H1 (cell line): ENCODE results near the gene UHRF1.

Experiments
- ATF3 ChIP-seq: IDR thresholded peaks from 2 replicates; pipeline ENCODE4 v1.6.1; 2011; ENCODE audit warnings: low read depth, mild to moderate bottlenecking, low read length; ENCODE audit not compliant: insufficient read depth
- CREB1 ChIP-seq: IDR thresholded peaks from 2 replicates; pipeline ENCODE4 v1.6.1; 2012; ENCODE audit warnings: inconsistent platforms
- CTCF ChIP-seq, 3 experiments: IDR thresholded peaks; 1 replicate in 2 of 3; 2 replicates in 1 of 3; pipeline versions ENCODE4 v1.5.1 to v1.6.1; 2011; ENCODE audit warnings: low read length in 3 of 3, mild to moderate bottlenecking in 3 of 3, inconsistent platforms in 2 of 3, low read depth in 1 of 3, moderate library complexity in 1 of 3; ENCODE audit not compliant: insufficient read depth in 1 of 3; ENCODE audit errors: control extremely low read depth in 1 of 3
- EGR1 ChIP-seq: IDR thresholded peaks from 2 replicates; pipeline ENCODE4 v1.6.1; 2011; ENCODE audit warnings: low read depth, low read length, borderline replicate concordance
- EP300 ChIP-seq, 2 experiments: IDR thresholded peaks; 1 replicate in 1 of 2; 2 replicates in 1 of 2; pipeline ENCODE4 v1.6.1; 2011 to 2012; ENCODE audit warnings: low read depth in 2 of 2, low read length in 2 of 2, mild to moderate bottlenecking in 2 of 2, borderline replicate concordance in 1 of 2, inconsistent platforms in 1 of 2, moderate library complexity in 1 of 2
- EZH2 ChIP-seq: fragments of 200-600 bp; sonication (generic); IDR thresholded peaks from 2 replicates; pipeline ENCODE4 v1.7.1; 2012; ENCODE audit warnings: low read depth, mild to moderate bottlenecking, moderate library complexity, low read length, inconsistent platforms; ENCODE audit not compliant: severe bottlenecking
- RAD21 ChIP-seq, 2 experiments: IDR thresholded peaks in 1 of 2; conservative IDR thresholded peaks in 1 of 2; 2 replicates each; pipeline ENCODE4 v1.6.1; 2011; ENCODE audit warnings: low read depth in 2 of 2, low read length in 2 of 2, improper control_type of control experiment in 1 of 2, inconsistent platforms in 1 of 2, mild to moderate bottlenecking in 1 of 2, moderate library complexity in 1 of 2

- TF ChIP-seq CTCF (IDR thresholded peaks at IDR 0.05; ENCODE audit: control extremely low read depth in 1 of 3, insufficient read depth in 1 of 3, low read depth in 1 of 3, low read length in 3 of 3) (no peak), EZH2 (no peak), RAD21 (IDR thresholded peaks at IDR 0.05 in 1 of 2, conservative IDR thresholded peaks at IDR 0.05 in 1 of 2; ENCODE audit: low read depth in 2 of 2, low read length in 2 of 2) (no peak), CREB1 (no peak), EP300 (IDR thresholded peaks at IDR 0.05; ENCODE audit: borderline replicate concordance in 1 of 2, low read depth in 2 of 2, low read length in 2 of 2) (no peak), ATF3 (no peak), EGR1 (no peak)
These were observed 12.2 kb upstream of the UHRF1 start for GRCh38 chr19:4897146-4897545.
